Dedifferentiated amniotic fluid mesenchymal stem cell (primary cell): ENCODE data around the gene TNFSF4.
A peak's percentile ranks its signal among the peaks of the same experiment; 100 is the strongest.
"Not testable (repeated sequence)": the region's sequence is repeated elsewhere in the genome, so short reads cannot be mapped to it uniquely, and the experiment has no call there.

Experiments used
- DNase-seq: peaks from one replicate; pipeline ENCODE4 v3.0.0-alpha.2; 2016; ENCODE audit errors: extremely low spot score

TNFSF4 gene

GRCh38 chr1:173206816-173207568 lies at the start of gene TNFSF4:
TNFSF4 (minus strand) TSS chr1:173207331; CDS start chr1:173207176, 155 bp downstream.
- no peak for DNase-seq

DNA sequence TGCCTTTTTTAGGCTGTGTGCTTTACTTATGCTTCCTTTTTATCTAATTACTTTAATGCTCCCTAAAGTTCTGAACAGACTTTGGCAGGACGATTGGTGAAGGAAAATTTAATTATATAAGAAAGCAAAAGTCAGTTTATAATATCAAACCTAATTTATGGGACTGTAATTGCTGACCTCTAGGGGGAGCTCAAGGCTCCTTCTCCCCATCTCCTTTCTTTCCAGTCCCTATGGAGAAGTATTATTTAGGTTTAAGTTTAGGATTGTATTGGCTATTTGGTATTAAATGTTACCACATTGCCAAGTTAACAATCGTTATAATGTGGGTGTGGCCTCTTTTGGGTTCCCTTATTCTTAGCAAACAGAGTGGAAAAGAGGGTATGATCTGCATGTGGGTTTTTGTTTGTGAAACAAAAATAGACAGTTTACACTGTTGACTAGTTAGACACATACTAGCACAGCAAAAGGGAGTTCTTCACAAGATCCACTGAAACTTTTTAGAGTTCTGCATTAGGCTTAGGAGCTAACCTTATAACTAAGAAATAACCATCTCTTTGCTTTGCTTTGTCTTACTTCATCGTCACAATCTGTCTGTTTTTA lies 48.2 kb upstream of the TNFSF4 start:
- peak; percentile 46 for DNase-seq

DNA sequence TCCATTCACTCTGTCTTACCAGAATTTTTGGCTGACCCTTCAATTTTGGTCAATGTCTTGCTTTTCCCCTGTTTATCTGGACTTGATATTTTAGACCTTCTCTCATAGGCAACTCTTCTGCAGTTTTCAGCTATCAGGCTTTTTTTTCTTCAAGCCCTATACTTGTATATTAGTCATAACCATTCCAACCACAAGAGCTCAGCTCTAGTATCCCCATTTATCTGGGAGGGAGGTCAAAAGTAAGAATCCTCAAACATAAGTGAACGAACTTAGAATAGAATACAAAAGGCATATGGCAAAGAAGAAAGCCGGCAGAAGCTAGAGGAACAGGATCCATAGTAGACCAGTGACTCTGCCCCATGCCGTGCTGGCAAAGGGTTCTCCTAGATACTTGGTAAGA lies 45.9 kb upstream of the TNFSF4 start:
- no peak for DNase-seq

- DNase-seq: peak; percentile 36
These were observed 42.2 kb upstream of the TNFSF4 start for GRCh38 chr1:173249349-173249748.

DNA sequence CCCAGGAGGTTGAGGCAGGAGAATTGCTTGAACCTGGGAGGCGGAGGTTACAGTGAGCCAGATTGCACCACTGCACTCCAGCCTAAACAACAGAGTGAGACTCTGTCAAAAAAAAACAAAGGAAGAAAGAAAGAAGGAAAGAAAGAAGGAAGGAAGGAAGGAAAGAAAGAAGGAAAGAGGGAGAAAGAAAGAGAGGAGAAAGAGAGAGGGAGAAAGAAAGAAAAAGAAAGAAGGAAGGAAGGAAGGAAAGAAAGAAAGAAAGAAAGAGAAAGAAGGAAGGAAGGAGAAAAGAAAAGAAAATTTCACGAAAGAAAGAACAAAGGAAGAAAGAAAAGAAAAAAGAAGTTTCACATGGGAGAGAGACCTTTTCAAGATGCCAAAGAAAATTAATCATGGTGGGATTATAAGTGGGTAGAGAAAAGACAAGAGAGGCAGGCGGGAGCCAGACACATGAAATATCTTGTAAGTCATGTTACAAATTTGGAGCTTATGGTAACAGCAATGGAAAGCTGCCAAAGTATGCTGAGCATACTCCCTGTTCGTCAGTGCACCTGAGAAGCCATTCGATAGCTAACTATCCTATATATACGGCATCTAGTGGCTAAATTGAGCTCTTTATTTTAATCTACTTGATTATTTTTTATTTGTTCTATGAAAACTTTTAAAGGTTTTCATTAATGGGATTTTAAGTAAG lies 41.3 kb upstream of the TNFSF4 start:
- no peak for DNase-seq

DNA sequence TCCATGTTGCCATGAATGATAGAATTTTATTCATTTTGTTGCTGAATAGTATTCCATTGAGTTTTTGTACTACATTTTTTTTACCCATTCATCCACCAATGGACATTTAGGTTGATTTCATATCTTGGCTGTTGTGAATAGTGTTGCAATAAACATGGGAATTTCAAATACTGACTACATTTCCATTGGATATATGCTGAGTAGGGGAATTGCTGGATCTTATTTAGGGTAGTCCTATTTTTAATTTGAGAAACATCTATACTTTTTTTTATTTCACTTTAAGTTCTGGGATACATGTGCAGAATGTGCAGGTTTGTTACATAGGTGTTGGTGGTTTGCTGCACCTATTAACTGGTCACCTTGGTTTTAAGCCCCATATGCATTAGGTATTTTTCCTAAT lies 38.8 kb upstream of the TNFSF4 start:
- DNase-seq: no peak

GRCh38 chr1:173243300-173243699 lies 36.2 kb upstream of the TNFSF4 start:
- DNase-seq: no peak

DNA sequence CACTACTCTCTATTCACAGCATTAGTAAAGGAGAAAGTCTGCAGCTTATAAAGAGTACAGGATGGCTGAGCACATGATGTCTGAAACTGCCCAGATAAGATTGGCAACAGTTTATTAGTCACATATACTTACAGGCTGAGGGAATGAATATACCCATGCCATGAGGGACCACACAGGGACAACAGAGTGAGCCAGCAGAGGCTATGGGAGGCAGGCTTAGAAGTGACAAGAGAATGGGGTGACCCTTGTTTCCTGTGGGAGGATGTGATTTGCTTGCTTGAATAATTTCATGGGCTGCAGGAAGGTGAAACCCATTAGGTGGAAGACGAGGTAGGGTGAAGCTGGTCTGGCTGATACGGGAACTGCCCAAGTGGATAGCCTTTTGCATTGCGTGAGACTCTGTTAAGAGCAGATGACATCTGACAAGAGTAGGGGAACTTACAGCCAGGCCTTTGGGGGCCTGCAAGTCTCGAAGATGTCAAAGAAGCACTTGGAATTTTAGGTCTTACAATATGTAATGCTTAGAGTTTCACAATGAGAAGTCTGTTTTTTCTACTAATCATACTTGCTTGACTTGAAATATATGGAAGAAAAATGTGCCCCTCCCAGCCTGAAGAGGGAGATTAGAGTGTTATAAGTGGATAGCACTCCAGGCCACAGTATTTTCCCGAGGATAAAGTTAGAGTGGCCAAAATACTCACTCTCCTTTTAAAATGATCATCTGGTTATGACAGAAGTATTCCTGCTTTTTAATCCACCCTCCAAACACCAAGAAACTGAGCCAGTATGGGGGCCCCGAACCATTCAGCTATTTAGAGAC lies 34.6 kb upstream of the TNFSF4 start:
- DNase-seq: no peak

DNA sequence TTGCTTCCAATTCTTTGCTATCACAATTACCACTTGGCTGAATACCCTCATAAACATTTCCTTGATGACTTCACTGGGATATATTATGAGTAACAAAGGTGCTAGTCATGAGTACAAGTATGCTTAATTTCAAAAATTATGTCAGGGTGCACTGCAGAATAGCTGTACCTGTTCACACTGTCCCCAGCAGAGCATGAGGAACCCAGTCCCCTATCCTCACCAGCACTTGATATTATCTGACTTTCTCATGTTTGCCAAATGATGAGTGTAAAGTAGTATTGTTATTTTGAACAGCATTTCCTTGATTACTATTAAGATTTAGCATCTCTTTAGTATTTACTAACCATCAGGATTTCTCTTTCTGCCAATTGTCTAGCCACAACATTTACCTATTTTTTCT lies 33.5 kb upstream of the TNFSF4 start:
- DNase-seq: no peak

DNA sequence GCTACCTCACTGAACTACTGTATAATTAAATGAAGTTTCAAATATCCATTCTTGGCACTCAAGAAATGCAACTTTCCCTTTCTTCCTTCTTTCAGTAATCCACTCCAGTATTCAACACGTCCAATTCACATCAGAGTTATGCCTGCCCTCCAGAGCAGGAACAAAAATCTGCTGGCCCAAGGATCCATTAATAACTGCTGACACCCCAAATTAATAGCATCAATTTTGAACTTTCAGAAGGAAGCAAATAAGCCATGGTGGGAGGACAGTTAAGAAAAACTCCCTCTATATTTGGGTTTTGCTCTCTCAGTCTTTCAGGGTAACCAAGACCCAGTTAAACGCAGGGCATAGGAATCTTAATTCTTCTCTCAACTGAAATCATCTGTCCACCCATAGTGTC lies 31.9 kb upstream of the TNFSF4 start:
- no peak for DNase-seq

DNA sequence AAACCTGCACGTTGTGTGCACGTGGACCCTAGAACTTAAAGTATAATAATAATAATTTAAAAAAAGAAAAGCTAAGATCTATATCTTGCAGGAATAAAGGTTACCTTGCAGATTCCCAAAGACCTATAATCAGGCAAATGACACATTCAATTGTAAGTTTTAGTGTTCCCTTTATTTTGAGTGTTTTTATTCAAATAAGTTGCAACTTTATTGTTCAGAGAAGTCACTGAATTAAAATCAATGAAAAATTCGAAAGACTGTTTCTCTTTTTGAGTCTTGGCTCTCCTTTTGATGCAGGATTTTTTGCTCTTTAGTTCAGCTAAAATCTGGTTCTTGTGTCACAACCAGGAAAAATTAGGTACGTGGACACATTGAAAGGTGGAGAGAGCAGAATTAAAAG lies 27.8 kb upstream of the TNFSF4 start:
- no peak for DNase-seq

DNA sequence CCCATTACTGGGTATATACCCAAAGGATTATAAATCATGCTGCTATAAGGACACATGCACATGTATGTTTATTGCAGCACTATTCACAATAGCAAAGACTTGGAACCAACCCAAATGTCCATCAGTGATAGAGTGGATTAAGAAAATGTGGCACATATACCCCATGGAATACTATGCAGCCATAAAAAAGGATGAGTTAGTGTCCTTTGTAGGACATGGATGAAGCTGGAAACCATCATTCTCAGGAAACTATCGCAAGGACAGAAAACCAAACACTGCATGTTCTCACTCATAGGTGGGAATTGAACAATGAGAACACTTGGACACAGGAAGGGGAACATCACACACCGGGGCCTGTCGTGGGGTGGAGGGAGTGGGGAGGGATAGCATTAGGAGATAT lies 27.3 kb upstream of the TNFSF4 start:
- DNase-seq: not testable (repeated sequence)

- not testable (repeated sequence) for DNase-seq
These were observed 21.9 kb upstream of the TNFSF4 start for GRCh38 chr1:173229031-173229430.

DNA sequence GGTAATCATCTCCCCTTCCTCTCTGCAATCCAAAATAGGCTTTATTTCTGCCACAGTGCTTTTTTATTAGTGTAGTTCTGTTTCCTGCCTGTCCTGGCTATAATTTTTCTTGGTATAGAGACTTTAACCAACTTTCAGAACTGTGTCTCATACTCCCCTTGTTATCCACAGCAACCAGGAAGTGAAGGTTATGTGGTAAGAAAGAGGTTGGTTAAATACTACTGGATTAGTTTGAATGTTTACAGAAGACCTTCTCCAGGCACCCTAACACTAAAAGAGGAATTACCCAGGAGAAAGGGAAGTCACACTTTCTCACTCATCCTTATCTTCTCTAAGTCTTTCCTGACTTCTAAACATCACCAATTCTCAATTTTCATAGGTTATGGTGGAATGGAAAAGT lies 17.8 kb upstream of the TNFSF4 start:
- DNase-seq: no peak

DNA sequence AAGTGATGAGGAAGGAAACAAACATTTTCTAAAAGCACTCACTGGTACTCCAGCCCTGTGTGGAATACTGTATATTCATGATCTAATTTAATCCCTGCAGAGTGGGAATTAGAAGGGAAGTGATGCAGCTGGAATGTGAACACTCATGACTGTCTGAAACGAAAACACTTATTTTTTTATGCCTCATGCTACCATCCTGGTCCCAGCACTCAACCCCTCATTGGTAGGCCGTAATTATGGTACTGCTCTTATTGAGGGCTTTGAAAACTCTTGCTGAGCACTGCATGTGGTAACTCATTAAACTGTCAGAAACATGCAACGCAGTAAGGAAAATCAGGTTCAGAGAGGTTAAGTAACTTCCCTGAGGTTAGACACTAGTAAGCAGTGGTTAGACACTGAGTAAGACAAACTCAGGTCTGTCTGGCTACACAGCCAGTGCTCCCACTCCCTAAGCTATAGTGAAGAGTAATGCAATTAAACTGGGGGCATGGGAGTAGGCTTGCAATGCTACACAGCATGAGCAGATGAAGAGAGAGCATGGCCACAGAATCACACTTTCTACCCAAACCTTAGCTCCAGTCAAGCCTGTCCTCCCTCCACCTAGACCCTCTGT lies 17.3 kb upstream of the TNFSF4 start:
- no peak for DNase-seq

GRCh38 chr1:173223031-173223380 lies 15.9 kb upstream of the TNFSF4 start:
- DNase-seq: no peak

DNA sequence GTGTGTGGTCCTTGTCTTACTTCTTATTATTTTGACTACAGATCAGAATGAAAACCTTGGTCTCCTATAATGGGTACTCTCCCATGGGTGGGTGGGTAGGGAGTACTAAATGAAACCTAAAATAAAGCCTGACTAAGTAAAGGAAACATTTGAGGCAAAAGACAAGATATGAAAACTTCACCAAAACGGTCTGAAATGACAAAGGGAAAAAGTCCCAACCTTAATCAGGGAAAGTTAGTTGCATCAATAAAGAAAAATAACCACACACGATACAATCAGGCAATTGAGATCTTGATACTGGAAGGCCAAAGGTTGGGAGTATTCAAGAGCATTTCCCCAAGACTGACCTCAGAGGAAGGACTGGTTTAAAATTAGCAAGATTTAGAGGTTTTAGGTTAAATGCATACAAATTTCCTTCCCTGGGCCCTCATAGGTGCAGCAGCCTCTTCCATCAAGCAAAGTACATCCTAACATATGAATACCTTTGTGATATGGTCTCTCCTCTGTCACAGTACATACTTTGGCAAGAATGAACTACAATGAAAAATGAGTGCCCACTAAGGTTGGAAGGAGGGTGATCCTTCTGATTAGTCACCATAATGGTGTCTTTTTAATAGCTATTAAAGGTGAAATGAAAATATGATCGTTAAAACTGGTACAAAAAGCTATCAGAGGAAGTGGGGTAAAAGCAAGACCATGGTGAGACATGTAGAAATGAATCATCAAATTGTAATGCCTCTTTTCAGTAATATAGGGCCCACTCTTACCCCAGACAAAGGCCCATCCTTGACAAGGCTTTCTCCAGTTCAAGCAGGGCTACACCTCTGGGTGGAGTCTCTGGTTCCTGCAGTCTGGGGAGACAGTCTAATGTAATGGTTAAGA lies 15.3 kb upstream of the TNFSF4 start:
- no peak for DNase-seq

GRCh38 chr1:173220157-173220556 lies 13.0 kb upstream of the TNFSF4 start:
- DNase-seq: no peak

- no peak for DNase-seq
These were observed 6.5 kb upstream of the TNFSF4 start for GRCh38 chr1:173213665-173214064.

GRCh38 chr1:173212952-173213491 lies 5.9 kb upstream of the TNFSF4 start:
- DNase-seq: no peak
